HepG2 (cell line): ENCODE data around the gene ZFP36L2. TPM values are rescaled to one million over a fixed set of nuclear protein-coding genes. Genes with fewer than 3 reads are reported as not detected.

Experiments used
- NFIC ChIP-seq: IDR thresholded peaks from 2 replicates; pipeline ENCODE4 v1.6.1; 2012; ENCODE audit warnings: mild to moderate bottlenecking, low read length, inconsistent platforms
- NR2F1 ChIP-seq, 2 experiments: fragments of 450-650 bp in 1 of 2; formaldehyde crosslinking in 1 of 2; IDR thresholded peaks; 2 replicates each; pipeline versions ENCODE4 v1.5.0 to v1.6.1; 2016 to 2020; ENCODE audit warnings: mild to moderate bottlenecking in 1 of 2, missing compliant biosample characterization in 1 of 2, missing genetic modification reagents in 1 of 2, moderate library complexity in 1 of 2
- NRL ChIP-seq: sonication (generic); formaldehyde crosslinking; IDR thresholded peaks from 2 replicates; pipeline ENCODE4 v1.5.0; 2020; ENCODE audit warnings: missing genetic modification reagents, mild to moderate bottlenecking, moderate library complexity, borderline replicate concordance
- RFX3 ChIP-seq: IDR thresholded peaks from 2 replicates; pipeline ENCODE4 v1.6.1; 2016; ENCODE audit warnings: missing biosample characterization, missing genetic modification reagents
- SRSF4 ChIP-seq: fragments of 200-400 bp; formaldehyde crosslinking; IDR thresholded peaks from one replicate; pipeline ENCODE4 v1.6.1; 2018; ENCODE audit warnings: mild to moderate bottlenecking, low read depth, low read length, moderate library complexity; ENCODE audit not compliant: poor library complexity, severe bottlenecking
- TBL1XR1 ChIP-seq: fragments of 150-350 bp; IDR thresholded peaks from 2 replicates; pipeline ENCODE4 v1.6.1; 2014; ENCODE audit warnings: borderline replicate concordance, low read length; ENCODE audit not compliant: partially characterized antibody
- U2AF1 ChIP-seq: fragments of 200-400 bp; formaldehyde crosslinking; optimal IDR thresholded peaks from 2 replicates; pipeline ENCODE3; 2017; ENCODE audit warnings: mild to moderate bottlenecking, low read depth, low read length
- ZC3H4 ChIP-seq: sonication (generic); formaldehyde crosslinking; IDR thresholded peaks from 2 replicates; pipeline ENCODE4 v1.4.0; 2020; ENCODE audit warnings: missing genetic modification reagents, borderline replicate concordance
- ZFP36L2 ChIP-seq: sonication (generic); formaldehyde crosslinking; IDR thresholded peaks from 2 replicates; pipeline ENCODE4 v1.4.0; 2020; ENCODE audit warnings: missing genetic modification reagents
- ZNF121 ChIP-seq: sonication (generic); formaldehyde crosslinking; IDR thresholded peaks from 2 replicates; pipeline ENCODE4 v1.5.0; 2020; ENCODE audit warnings: mild to moderate bottlenecking, missing genetic modification reagents
- ZNF235 ChIP-seq: sonication (generic); formaldehyde crosslinking; IDR thresholded peaks from 2 replicates; pipeline ENCODE4 v1.8.1; 2023; ENCODE audit warnings: mild to moderate bottlenecking, missing genetic modification reagents, borderline replicate concordance
- ZNF282 ChIP-seq: fragments of 450-650 bp; IDR thresholded peaks from 2 replicates; pipeline ENCODE4 v1.6.1; 2018; ENCODE audit not compliant: partially characterized antibody
- ZNF557 ChIP-seq: sonication (generic); formaldehyde crosslinking; IDR thresholded peaks from 2 replicates; pipeline ENCODE4 v1.4.0; 2020; ENCODE audit warnings: missing genetic modification reagents
- ZNF614 ChIP-seq: IDR thresholded peaks from 2 replicates; pipeline ENCODE4 v1.6.1; 2018; ENCODE audit warnings: missing biosample characterization, missing genetic modification reagents, inconsistent platforms, borderline replicate concordance
- polyA plus RNA-seq, 8 experiments: library from polyadenylated mRNA; depleted of rRNA in 3 of 8; stranded (reverse) in 7 of 8; unstranded in 1 of 8; fragments of >200 nt; fragmentation: Illumina TruSeq in 4 of 8; extraction: Trizol in 4 of 8; gene quantifications; 2 replicates each; pipeline versions ENCODE4 v1.2.1 to v1.2.3, GENCODE V29; 2011 to 2016; ENCODE audit warnings: low read depth in 4 of 8, missing spikeins in 1 of 8, mixed read lengths in 1 of 8; ENCODE audit not compliant: insufficient read depth in 1 of 8
- total RNA-seq, 5 experiments: library from RNA; depleted of rRNA; stranded (reverse); fragments of >200 nt; fragmentation: Illumina TruSeq; extraction: Trizol; gene quantifications; 2 replicates each; pipeline ENCODE4 v1.2.3, GENCODE V29; 2016; ENCODE audit warnings: low read depth in 1 of 5
- TF ChIP-seq, protein P1 (sequence below): sonication (generic); formaldehyde crosslinking; IDR thresholded peaks from one replicate; pipeline ENCODE4 v1.5.1; 2020; ENCODE audit warnings: mild to moderate bottlenecking, missing genetic modification reagents; ENCODE audit errors: not compliant biosample characterization
- TF ChIP-seq, protein P2 (sequence below): IDR thresholded peaks from 2 replicates; pipeline ENCODE4 v1.6.1; 2016; ENCODE audit warnings: missing genetic modification reagents, missing compliant biosample characterization
- TF ChIP-seq, protein P3 (sequence below): IDR thresholded peaks from 2 replicates; pipeline ENCODE4 v1.6.1; 2018; ENCODE audit warnings: missing genetic modification reagents, mild to moderate bottlenecking, missing compliant biosample characterization
- TF ChIP-seq, protein P4 (sequence below): sonication (generic); formaldehyde crosslinking; IDR thresholded peaks from 2 replicates; pipeline ENCODE4 v1.8.0; 2022; ENCODE audit warnings: mild to moderate bottlenecking, missing genetic modification reagents, moderate library complexity

ZFP36L2 gene
- total and polyA plus RNA-seq, 2 of the 13 experiments (the other 11 are each of a cell fraction or from before 2014, with no cell fraction given): 11.2 to 21.8 TPM

DNA sequence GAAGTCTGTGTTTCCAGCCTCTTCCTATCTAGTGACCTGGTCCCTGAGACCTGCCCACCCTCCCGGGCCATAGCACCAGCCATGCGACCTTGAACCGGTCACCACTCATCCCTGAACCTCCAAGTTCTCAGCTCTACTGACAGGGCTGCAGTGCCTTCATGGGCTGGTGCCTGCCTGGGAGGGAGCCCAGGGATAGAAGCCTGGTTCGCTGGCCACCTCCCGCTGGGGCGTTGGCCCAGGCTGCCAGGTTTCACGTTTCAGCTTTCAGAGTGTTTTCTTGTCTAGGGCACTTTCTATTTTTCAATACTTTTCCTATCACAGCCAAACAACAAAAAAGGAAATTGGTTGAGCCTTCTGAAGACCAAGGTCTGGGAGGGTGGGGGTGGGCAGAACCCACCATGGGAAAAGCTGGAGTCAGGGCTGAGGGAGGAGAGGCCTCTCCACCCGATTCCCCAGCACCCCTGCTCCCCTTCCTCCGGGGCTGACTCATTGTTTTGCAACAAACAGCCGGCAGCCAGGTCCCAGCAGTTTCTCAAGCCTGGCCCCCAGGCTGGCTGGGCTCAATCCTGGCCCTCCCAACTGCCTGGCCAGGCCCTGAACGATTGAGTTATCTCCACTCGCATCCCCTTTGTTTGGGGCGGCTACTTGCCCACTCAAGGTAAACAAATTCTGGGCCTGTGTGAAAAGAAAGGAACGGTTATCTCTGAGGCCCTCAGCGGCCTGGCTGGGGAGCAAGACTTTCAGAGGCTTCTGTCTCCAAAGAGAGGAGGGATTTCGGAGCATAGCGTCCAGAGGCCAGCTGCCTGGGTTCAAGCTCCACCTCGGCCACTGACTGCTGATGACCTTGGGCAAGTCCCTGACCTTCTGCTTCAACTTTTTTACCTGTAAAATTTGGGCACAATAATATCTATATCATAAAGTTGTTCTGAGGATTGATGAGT lies 47.5 kb downstream of the ZFP36L2 start (continued):
- TF ChIP-seq, protein P1, sequence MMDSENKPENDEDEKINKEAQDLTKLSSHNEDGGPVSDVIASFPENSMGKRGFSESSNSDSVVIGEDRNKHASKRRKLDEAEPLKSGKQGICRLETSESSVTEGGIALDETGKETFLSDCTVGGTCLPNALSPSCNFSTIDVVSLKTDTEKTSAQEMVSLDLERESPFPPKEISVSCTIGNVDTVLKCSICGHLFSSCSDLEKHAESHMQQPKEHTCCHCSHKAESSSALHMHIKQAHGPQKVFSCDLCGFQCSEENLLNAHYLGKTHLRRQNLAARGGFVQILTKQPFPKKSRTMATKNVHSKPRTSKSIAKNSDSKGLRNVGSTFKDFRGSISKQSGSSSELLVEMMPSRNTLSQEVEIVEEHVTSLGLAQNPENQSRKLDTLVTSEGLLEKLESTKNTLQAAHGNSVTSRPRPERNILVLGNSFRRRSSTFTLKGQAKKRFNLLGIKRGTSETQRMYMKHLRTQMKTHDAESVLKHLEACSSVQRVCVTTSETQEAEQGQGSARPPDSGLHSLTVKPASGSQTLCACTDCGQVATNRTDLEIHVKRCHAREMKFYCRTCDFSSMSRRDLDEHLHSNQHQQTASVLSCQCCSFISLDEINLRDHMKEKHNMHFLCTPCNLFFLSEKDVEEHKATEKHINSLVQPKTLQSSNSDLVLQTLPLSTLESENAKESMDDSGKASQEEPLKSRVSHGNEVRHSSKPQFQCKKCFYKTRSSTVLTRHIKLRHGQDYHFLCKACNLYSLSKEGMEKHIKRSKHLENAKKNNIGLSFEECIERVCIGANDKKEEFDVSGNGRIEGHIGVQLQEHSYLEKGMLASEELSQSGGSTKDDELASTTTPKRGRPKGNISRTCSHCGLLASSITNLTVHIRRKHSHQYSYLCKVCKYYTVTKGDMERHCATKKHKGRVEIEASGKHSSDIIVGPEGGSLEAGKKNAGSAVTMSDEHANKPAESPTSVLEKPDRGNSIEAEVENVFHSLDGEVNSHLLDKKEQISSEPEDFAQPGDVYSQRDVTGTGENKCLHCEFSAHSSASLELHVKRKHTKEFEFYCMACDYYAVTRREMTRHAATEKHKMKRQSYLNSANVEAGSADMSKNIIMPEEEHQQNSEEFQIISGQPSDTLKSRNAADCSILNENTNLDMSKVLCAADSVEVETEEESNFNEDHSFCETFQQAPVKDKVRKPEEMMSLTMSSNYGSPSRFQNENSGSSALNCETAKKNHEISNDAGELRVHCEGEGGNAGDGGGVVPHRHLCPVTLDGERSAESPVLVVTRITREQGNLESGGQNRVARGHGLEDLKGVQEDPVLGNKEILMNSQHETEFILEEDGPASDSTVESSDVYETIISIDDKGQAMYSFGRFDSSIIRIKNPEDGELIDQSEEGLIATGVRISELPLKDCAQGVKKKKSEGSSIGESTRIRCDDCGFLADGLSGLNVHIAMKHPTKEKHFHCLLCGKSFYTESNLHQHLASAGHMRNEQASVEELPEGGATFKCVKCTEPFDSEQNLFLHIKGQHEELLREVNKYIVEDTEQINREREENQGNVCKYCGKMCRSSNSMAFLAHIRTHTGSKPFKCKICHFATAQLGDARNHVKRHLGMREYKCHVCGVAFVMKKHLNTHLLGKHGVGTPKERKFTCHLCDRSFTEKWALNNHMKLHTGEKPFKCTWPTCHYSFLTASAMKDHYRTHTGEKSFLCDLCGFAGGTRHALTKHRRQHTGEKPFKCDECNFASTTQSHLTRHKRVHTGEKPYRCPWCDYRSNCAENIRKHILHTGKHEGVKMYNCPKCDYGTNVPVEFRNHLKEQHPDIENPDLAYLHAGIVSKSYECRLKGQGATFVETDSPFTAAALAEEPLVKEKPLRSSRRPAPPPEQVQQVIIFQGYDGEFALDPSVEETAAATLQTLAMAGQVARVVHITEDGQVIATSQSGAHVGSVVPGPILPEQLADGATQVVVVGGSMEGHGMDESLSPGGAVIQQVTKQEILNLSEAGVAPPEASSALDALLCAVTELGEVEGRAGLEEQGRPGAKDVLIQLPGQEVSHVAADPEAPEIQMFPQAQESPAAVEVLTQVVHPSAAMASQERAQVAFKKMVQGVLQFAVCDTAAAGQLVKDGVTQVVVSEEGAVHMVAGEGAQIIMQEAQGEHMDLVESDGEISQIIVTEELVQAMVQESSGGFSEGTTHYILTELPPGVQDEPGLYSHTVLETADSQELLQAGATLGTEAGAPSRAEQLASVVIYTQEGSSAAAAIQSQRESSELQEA (CRISPR knock-in tag): peak; percentile 13
- TF ChIP-seq ZFP36L2 (CRISPR knock-in tag): no peak
- TF ChIP-seq ZNF121 (CRISPR knock-in tag): peak; percentile 79; the same call in 1 of the 2 replicates
- peak; percentile 53; the same call in 1 of the 2 replicates for TF ChIP-seq NFIC
- TF ChIP-seq ZC3H4 (CRISPR knock-in tag): peak; percentile 9; the same call in 1 of the 2 replicates
- TF ChIP-seq NR2F1 (CRISPR knock-in tag; IDR thresholded peaks at IDR 0.05): peak in 1 of 2 experiments; percentile 42; a peak in 1 of 4 replicates
- TF ChIP-seq ZNF614 (CRISPR knock-in tag): peak; percentile 23; the same call in 1 of the 2 replicates
- peak; percentile 91; the same call in 1 of the 2 replicates for TF ChIP-seq ZNF235 (CRISPR knock-in tag)
- peak; percentile 24; the same call in 1 of the 2 replicates for TF ChIP-seq NRL (CRISPR knock-in tag)
- TF ChIP-seq, protein P2, sequence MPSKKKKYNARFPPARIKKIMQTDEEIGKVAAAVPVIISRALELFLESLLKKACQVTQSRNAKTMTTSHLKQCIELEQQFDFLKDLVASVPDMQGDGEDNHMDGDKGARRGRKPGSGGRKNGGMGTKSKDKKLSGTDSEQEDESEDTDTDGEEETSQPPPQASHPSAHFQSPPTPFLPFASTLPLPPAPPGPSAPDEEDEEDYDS: peak; percentile 74
- TF ChIP-seq, protein P3, sequence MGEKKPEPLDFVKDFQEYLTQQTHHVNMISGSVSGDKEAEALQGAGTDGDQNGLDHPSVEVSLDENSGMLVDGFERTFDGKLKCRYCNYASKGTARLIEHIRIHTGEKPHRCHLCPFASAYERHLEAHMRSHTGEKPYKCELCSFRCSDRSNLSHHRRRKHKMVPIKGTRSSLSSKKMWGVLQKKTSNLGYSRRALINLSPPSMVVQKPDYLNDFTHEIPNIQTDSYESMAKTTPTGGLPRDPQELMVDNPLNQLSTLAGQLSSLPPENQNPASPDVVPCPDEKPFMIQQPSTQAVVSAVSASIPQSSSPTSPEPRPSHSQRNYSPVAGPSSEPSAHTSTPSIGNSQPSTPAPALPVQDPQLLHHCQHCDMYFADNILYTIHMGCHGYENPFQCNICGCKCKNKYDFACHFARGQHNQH (CRISPR knock-in tag): peak; percentile 93
- TF ChIP-seq, protein P4, sequence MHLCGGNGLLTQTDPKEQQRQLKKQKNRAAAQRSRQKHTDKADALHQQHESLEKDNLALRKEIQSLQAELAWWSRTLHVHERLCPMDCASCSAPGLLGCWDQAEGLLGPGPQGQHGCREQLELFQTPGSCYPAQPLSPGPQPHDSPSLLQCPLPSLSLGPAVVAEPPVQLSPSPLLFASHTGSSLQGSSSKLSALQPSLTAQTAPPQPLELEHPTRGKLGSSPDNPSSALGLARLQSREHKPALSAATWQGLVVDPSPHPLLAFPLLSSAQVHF (CRISPR knock-in tag): no peak
- peak; percentile 73 for TF ChIP-seq U2AF1
- TF ChIP-seq TBL1XR1: no peak
- no peak; the same call in 1 of the 2 replicates for TF ChIP-seq ZNF557 (CRISPR knock-in tag)
- TF ChIP-seq SRSF4: no peak
- TF ChIP-seq ZNF282: no peak
- no peak for TF ChIP-seq RFX3 (CRISPR knock-in tag)
